CD14-positive monocyte (primary cell): Measurements from ENCODE around the gene EFCAB8. TPM values are rescaled to one million over a fixed set of nuclear protein-coding genes. Genes with fewer than 3 reads are reported as not detected.

Experiments
- DNase-seq, 3 donors: peaks; one replicate each; pipeline ENCODE4 v3.0.0-alpha.2; 2011 to 2022
- H2AFZ ChIP-seq: 2 replicates; pipeline ENCODE4 v1.6.0; 2012; ENCODE audit warnings: mild to moderate bottlenecking, low read depth, low read length, inconsistent platforms; ENCODE audit not compliant: insufficient read depth, poor library complexity, severe bottlenecking
- H3K27ac ChIP-seq, 2 donors: 1 replicate in 1 of 2; 2 replicates in 1 of 2; pipeline ENCODE4 v1.5.1; 2012 to 2013; ENCODE audit warnings: low read length in 2 of 2, control low read depth in 1 of 2, inconsistent platforms in 1 of 2, low read depth in 1 of 2, mild to moderate bottlenecking in 1 of 2
- H3K27me3 ChIP-seq, 2 donors: one replicate each; pipeline versions ENCODE4 v1.6.0 to v1.6.1; 2011 to 2013; ENCODE audit warnings: low read length in 2 of 2; ENCODE audit not compliant: control insufficient read depth in 2 of 2, insufficient read depth in 2 of 2
- H3K36me3 ChIP-seq, 2 donors: replicated peaks in 1 of 2; 1 replicate in 1 of 2; 2 replicates in 1 of 2; pipeline versions ENCODE4 v1.5.1 to v1.6.1; 2012 to 2013; ENCODE audit warnings: low read length in 2 of 2, control low read depth in 1 of 2, inconsistent platforms in 1 of 2, mild to moderate bottlenecking in 1 of 2; ENCODE audit not compliant: insufficient read depth in 2 of 2, control insufficient read depth in 1 of 2
- H3K4me1 ChIP-seq, 2 donors: 1 replicate in 1 of 2; 2 replicates in 1 of 2; pipeline versions ENCODE4 v1.5.1 to v1.6.1; 2012 to 2013; ENCODE audit warnings: low read length in 2 of 2, control low read depth in 1 of 2, inconsistent platforms in 1 of 2, mild to moderate bottlenecking in 1 of 2, moderate library complexity in 1 of 2; ENCODE audit not compliant: insufficient read depth in 2 of 2, control insufficient read depth in 1 of 2
- H3K4me2 ChIP-seq: replicated peaks from 2 replicates; pipeline ENCODE3; 2012; ENCODE audit warnings: low read length, moderate library complexity, mild to moderate bottlenecking; ENCODE audit not compliant: poor library complexity, severe bottlenecking; ENCODE audit errors: extremely low read depth
- H3K4me3 ChIP-seq, 3 experiments: fragments of 200-600 bp in 1 of 3; sonication (generic) in 1 of 3; replicated peaks in 1 of 3; 1 replicate in 2 of 3; 2 replicates in 1 of 3; pipeline ENCODE4 v1.5.1; 2011 to 2013; ENCODE audit warnings: low read length in 3 of 3, mild to moderate bottlenecking in 3 of 3, control low read depth in 2 of 3, low read depth in 2 of 3, inconsistent platforms in 1 of 3, moderate library complexity in 1 of 3
- H3K79me2 ChIP-seq: 2 replicates; pipeline ENCODE4 v1.6.0; 2012; ENCODE audit warnings: mild to moderate bottlenecking, control low read depth, inconsistent platforms, low read length, moderate library complexity; ENCODE audit not compliant: insufficient read depth
- H3K9ac ChIP-seq: 2 replicates; pipeline ENCODE4 v1.6.0; 2017; ENCODE audit warnings: low read length, mild to moderate bottlenecking; ENCODE audit not compliant: insufficient read depth, poor library complexity, severe bottlenecking
- H3K9me3 ChIP-seq, 2 donors: replicated peaks in 1 of 2; 1 replicate in 1 of 2; 2 replicates in 1 of 2; pipeline versions ENCODE4 v1.5.1 to v1.6.1; 2012 to 2013; ENCODE audit warnings: low read length in 2 of 2, control low read depth in 1 of 2; ENCODE audit not compliant: control insufficient read depth in 1 of 2, insufficient read depth in 1 of 2
- H4K20me1 ChIP-seq: 2 replicates; pipeline ENCODE4 v1.6.0; 2012; ENCODE audit warnings: mild to moderate bottlenecking, low read length, control low read depth, moderate library complexity; ENCODE audit not compliant: insufficient read depth
- H3K27ac Mint-ChIP-seq, 7 donors: one replicate each; pipeline ENCODE4 v1.8.0; 2020; ENCODE audit warnings: mild to moderate bottlenecking in 7 of 7, mixed read lengths in 7 of 7, moderate library complexity in 6 of 7, inconsistent platforms in 2 of 7
- H3K27me3 Mint-ChIP-seq, 3 donors: one replicate each; pipeline ENCODE4 v1.8.0; 2021 to 2022; ENCODE audit warnings: low read depth in 3 of 3, mild to moderate bottlenecking in 3 of 3, mixed read lengths in 3 of 3, moderate library complexity in 3 of 3, inconsistent platforms in 1 of 3
- H3K36me3 Mint-ChIP-seq, 2 donors: one replicate each; pipeline ENCODE4 v1.8.0; 2020; ENCODE audit warnings: mixed read lengths in 2 of 2, inconsistent platforms in 1 of 2, mild to moderate bottlenecking in 1 of 2
- H3K4me1 Mint-ChIP-seq: one replicate; pipeline ENCODE4 v1.8.0; 2020; ENCODE audit warnings: mild to moderate bottlenecking, mixed read lengths
- H3K4me3 Mint-ChIP-seq, 2 donors: one replicate each; pipeline ENCODE4 v1.8.0; 2020; ENCODE audit warnings: mild to moderate bottlenecking in 2 of 2, mixed read lengths in 2 of 2, moderate library complexity in 1 of 2
- H3K9me3 Mint-ChIP-seq, 7 donors: one replicate each; pipeline ENCODE4 v1.8.0; 2020 to 2022; ENCODE audit warnings: mixed read lengths in 7 of 7, mild to moderate bottlenecking in 6 of 7, moderate library complexity in 6 of 7, inconsistent platforms in 2 of 7
- CTCF ChIP-seq: fragments of 200-600 bp; IDR thresholded peaks from one replicate; pipeline ENCODE4 v1.8.0; 2022; ENCODE audit warnings: antibody characterized with exemption, mild to moderate bottlenecking
- WGBS: methylation state at CpG from one replicate; pipeline ENCODE4 v1.1.5; 2013; ENCODE audit warnings: missing lambda C conversion rate; ENCODE audit not compliant: insufficient coverage; 5-methylcytosine and 5-hydroxymethylcytosine counted together
- intact Hi-C, 2 donors: fragments of 100-400 bp; cut with micrococcal nuclease; formaldehyde crosslinking; loops; one replicate each; pipeline versions ENCODE4 v1.15.0 to v1.15.1; 2023
- polyA plus RNA-seq, 3 donors: library from polyadenylated mRNA; depleted of rRNA in 1 of 3; unstranded in 2 of 3; stranded (reverse) in 1 of 3; fragments of 300-500 nt in 2 of 3; fragments of >200 nt in 1 of 3; fragmentation: Illumina TruSeq in 2 of 3; gene quantifications; 1 replicate in 2 of 3; 2 replicates in 1 of 3; pipeline ENCODE4 v1.2.3, GENCODE V29; 2012 to 2021

EFCAB8 gene
- polyA plus RNA-seq, 3 donors = 0.45 TPM; not detected in 2

GRCh38 chr20:32989507-32990283, 131.0 kb downstream of the EFCAB8 start:
- no peaks in the 10 kb centered on the region for H3K27me3 ChIP-seq
- H4K20me1 ChIP-seq = no peaks in the 10 kb centered on the region
- DNase-seq = no peak
- Mint-ChIP-seq H3K4me3 (no peak overlapping the region), H3K27me3 (peaks cover 0 to 1% (median 0%) of the 10 kb centered on the region in 3 donors), H3K4me1 (no peaks in the 10 kb centered on the region), H3K36me3 (no peaks in the 10 kb centered on the region), H3K9me3 (peaks cover 0 to 2% (median 0%) of the 10 kb centered on the region in 7 donors), H3K27ac (no peak overlapping the region)
- no peak overlapping the region for H3K27ac ChIP-seq
- H3K36me3 ChIP-seq = no peaks in the 10 kb centered on the region
- no peaks in the 10 kb centered on the region for H3K4me1 ChIP-seq
- 89% methylated on average over 8 of the region's 14 CpGs for WGBS
- H3K9me3 ChIP-seq = no peaks in the 10 kb centered on the region
- H3K4me2 ChIP-seq = no peak overlapping the region
- TF ChIP-seq CTCF = no peak
- no peak overlapping the region for H3K4me3 ChIP-seq
- no peak overlapping the region for H3K9ac ChIP-seq
- H3K79me2 ChIP-seq = no peaks in the 10 kb centered on the region
- intact Hi-C loops = no loop called here
- H2AFZ ChIP-seq = no peak overlapping the region

GRCh38 chr20:32990426-32990825, 131.7 kb downstream of the EFCAB8 start:
- Histone ChIP-seq H3K36me3 (no peaks in the 10 kb centered on the region), H3K4me1 (no peaks in the 10 kb centered on the region), H4K20me1 (no peaks in the 10 kb centered on the region), H3K9ac (no peak overlapping the region), H3K4me3 (no peak overlapping the region), H3K27ac (no peak overlapping the region), H3K9me3 (peaks cover 0 to under 1% of the 10 kb centered on the region in 2 donors), H2AFZ (no peak overlapping the region), H3K79me2 (no peaks in the 10 kb centered on the region), H3K27me3 (no peaks in the 10 kb centered on the region), H3K4me2 (no peak overlapping the region)
- peaks cover 0 to 8% (median 0%) of the 10 kb centered on the region in 7 donors for H3K9me3 Mint-ChIP-seq
- no peak overlapping the region for H3K4me3 Mint-ChIP-seq
- no peak for DNase-seq
- 89% methylated on average over 3 of the region's 3 CpGs for WGBS
- H3K27me3 Mint-ChIP-seq = peaks cover 0 to 1% (median 0%) of the 10 kb centered on the region in 3 donors
- no peak overlapping the region for H3K27ac Mint-ChIP-seq
- no peak for TF ChIP-seq CTCF
- H3K36me3 Mint-ChIP-seq = no peaks in the 10 kb centered on the region
- intact Hi-C loops = no loop called here
- H3K4me1 Mint-ChIP-seq = no peaks in the 10 kb centered on the region
